ENCODE measurements around the gene ABCB7. TPM values are rescaled to one million over a fixed set of nuclear protein-coding genes. Genes with fewer than 3 reads are reported as not detected.

Gene ABCB7
- total and polyA plus RNA-seq, 2 experiments from 2014 or later: 26.3 to 64.2 TPM

- no peaks in the 10 kb centered on the region for H3K27me3 ChIP-seq (ENCODE audit: insufficient read depth)
- H3K4me2 ChIP-seq: peak overlapping the region; percentile 57
- Mint-ChIP-seq H3K27ac (peak overlapping the region; percentile 95), H3K36me3 (ENCODE audit: low read depth) (peaks cover 7% of the 10 kb centered on the region; the same call in 2 of the 3 replicates), H3K9me3 (no peaks in the 10 kb centered on the region), H3K4me3 (no peak overlapping the region; the same call in 2 of the 3 replicates), H3K27me3 (ENCODE audit: insufficient read depth, low read depth, poor library complexity) (no peaks in the 10 kb centered on the region), H3K4me1 (peaks cover 28% of the 10 kb centered on the region)
- H3K4me1 ChIP-seq (ENCODE audit: insufficient read depth): peaks cover 26% of the 10 kb centered on the region
- peak; percentile 52; the same call in 1 of the 2 replicates for TF ChIP-seq ZNF462 (CRISPR knock-in tag; IDR thresholded peaks at IDR 0.05)
- TF ChIP-seq, protein P1, sequence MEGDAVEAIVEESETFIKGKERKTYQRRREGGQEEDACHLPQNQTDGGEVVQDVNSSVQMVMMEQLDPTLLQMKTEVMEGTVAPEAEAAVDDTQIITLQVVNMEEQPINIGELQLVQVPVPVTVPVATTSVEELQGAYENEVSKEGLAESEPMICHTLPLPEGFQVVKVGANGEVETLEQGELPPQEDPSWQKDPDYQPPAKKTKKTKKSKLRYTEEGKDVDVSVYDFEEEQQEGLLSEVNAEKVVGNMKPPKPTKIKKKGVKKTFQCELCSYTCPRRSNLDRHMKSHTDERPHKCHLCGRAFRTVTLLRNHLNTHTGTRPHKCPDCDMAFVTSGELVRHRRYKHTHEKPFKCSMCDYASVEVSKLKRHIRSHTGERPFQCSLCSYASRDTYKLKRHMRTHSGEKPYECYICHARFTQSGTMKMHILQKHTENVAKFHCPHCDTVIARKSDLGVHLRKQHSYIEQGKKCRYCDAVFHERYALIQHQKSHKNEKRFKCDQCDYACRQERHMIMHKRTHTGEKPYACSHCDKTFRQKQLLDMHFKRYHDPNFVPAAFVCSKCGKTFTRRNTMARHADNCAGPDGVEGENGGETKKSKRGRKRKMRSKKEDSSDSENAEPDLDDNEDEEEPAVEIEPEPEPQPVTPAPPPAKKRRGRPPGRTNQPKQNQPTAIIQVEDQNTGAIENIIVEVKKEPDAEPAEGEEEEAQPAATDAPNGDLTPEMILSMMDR (conservative IDR thresholded peaks at IDR 0.05; ENCODE audit: low read depth in 2 of 2): no peak
- TF ChIP-seq, protein P2, sequence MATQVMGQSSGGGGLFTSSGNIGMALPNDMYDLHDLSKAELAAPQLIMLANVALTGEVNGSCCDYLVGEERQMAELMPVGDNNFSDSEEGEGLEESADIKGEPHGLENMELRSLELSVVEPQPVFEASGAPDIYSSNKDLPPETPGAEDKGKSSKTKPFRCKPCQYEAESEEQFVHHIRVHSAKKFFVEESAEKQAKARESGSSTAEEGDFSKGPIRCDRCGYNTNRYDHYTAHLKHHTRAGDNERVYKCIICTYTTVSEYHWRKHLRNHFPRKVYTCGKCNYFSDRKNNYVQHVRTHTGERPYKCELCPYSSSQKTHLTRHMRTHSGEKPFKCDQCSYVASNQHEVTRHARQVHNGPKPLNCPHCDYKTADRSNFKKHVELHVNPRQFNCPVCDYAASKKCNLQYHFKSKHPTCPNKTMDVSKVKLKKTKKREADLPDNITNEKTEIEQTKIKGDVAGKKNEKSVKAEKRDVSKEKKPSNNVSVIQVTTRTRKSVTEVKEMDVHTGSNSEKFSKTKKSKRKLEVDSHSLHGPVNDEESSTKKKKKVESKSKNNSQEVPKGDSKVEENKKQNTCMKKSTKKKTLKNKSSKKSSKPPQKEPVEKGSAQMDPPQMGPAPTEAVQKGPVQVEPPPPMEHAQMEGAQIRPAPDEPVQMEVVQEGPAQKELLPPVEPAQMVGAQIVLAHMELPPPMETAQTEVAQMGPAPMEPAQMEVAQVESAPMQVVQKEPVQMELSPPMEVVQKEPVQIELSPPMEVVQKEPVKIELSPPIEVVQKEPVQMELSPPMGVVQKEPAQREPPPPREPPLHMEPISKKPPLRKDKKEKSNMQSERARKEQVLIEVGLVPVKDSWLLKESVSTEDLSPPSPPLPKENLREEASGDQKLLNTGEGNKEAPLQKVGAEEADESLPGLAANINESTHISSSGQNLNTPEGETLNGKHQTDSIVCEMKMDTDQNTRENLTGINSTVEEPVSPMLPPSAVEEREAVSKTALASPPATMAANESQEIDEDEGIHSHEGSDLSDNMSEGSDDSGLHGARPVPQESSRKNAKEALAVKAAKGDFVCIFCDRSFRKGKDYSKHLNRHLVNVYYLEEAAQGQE (IDR thresholded peaks at IDR 0.05; ENCODE audit: unreplicated experiment): no peak
- TF ChIP-seq POLR2AphosphoS5 (IDR thresholded peaks at IDR 0.05; ENCODE audit: low read depth): no peak
- TF ChIP-seq EZH2 (IDR thresholded peaks at IDR 0.05; ENCODE audit: low read depth, unreplicated experiment): no peak
- no peaks in the 10 kb centered on the region for H3F3A ChIP-seq (replicated peaks; ENCODE audit: low read depth)
- H3K9me2 ChIP-seq (ENCODE audit: insufficient read depth): peaks cover 7% of the 10 kb centered on the region; the same call in 1 of the 2 replicates
- H4K20me1 ChIP-seq (replicated peaks; ENCODE audit: insufficient read depth): no peaks in the 10 kb centered on the region
- ATAC-seq (peak; percentile 75), DNase-seq (ENCODE audit: low spot score) (peak; percentile 59)
- H2AFZ ChIP-seq: no peak overlapping the region
- H3K27ac ChIP-seq (ENCODE audit: low read depth): peak overlapping the region; percentile 92
- no peak overlapping the region for H3K4me3 ChIP-seq
- no peaks in the 10 kb centered on the region for H3K36me3 ChIP-seq (ENCODE audit: insufficient read depth)
- H3K79me2 ChIP-seq (replicated peaks; ENCODE audit: insufficient read depth): peaks cover 10% of the 10 kb centered on the region; the same call in 1 of the 2 replicates
Observed at GRCh38 chrX:75115707-75116413, 40.2 kb downstream of the ABCB7 start.
